GM12878 (cell line): ENCODE measurements around the gene CD151. TPM values are rescaled to one million over a fixed set of nuclear protein-coding genes. Genes with fewer than 3 reads are reported as not detected.
A peak's percentile ranks its signal among the peaks of the same experiment; 100 is the strongest.

Experiments used
- ATAC-seq: fragments of 200-7000 bp; cut with Tn5 transposase; 3 replicates; pipeline ENCODE4 v1.9.1; 2020; ENCODE audit warnings: mild to moderate bottlenecking, moderate library complexity
- BruUV-seq: library from RNA; stranded (reverse); fragments of 400-500 nt; replicated peaks from 2 replicates; lab custom pipeline; 2021; lab: Mats Ljungman, UMichigan
- CTCF ChIA-PET: fragments of 300-600 bp; sonication (Branson Sonifier 250); formaldehyde crosslinking; extraction: SDS; loops from one replicate; lab custom pipeline; 2021; ENCODE audit warnings: inconsistent platforms; lab: Yijun Ruan, JAX
- POLR2A ChIA-PET: fragments of 350-600 bp; formaldehyde crosslinking; extraction: SDS; loops from one replicate; lab custom pipeline; 2021; ENCODE audit warnings: inconsistent platforms; lab: Charles Lee
- RAD21 ChIA-PET: fragments of 300-600 bp; sonication (Branson Sonifier 250); formaldehyde crosslinking; loops from one replicate; lab custom pipeline; 2023; ENCODE audit warnings: antibody characterized with exemption; ENCODE audit not compliant: unreplicated experiment; lab: Charles Lee
- SMC1A ChIA-PET: fragments of 300-600 bp; sonication (Branson Sonifier 250); formaldehyde crosslinking; loops from one replicate; lab custom pipeline; 2023; ENCODE audit not compliant: unreplicated experiment, uncharacterized antibody; lab: Charles Lee
- DNase-seq: peaks from one replicate; pipeline ENCODE4 v3.0.0-alpha.2; 2011; ENCODE audit warnings: low read depth, low spot score
- FAIRE-seq: peaks from 3 replicates; lab custom pipeline; 2011; peaks lifted over from hg19 to GRCh38; lab: Jason Lieb, UNC
- H2AFZ ChIP-seq: 2 replicates; pipeline ENCODE4 v1.6.0; 2011; ENCODE audit warnings: low read depth, low read length, control low read depth; ENCODE audit not compliant: control insufficient read depth
- H3K27ac ChIP-seq: 2 replicates; pipeline ENCODE4 v1.5.1; 2011; ENCODE audit warnings: control low read depth; ENCODE audit not compliant: control insufficient read depth, insufficient read depth
- H3K27me3 ChIP-seq, 2 experiments: replicated peaks in 1 of 2; 2 replicates each; pipeline versions ENCODE4 v1.6.0 to v1.6.1; 2011; ENCODE audit warnings: low read length in 1 of 2; ENCODE audit not compliant: control insufficient read depth in 2 of 2, insufficient read depth in 2 of 2
- H3K36me3 ChIP-seq, 2 experiments: 2 replicates each; pipeline ENCODE4 v1.5.1; 2011; ENCODE audit warnings: low read length in 1 of 2; ENCODE audit not compliant: control insufficient read depth in 2 of 2, insufficient read depth in 2 of 2
- H3K4me1 ChIP-seq: 2 replicates; pipeline ENCODE4 v1.6.1; 2011; ENCODE audit warnings: mild to moderate bottlenecking, low read length, moderate library complexity, mixed read lengths; ENCODE audit not compliant: control insufficient read depth, insufficient read depth
- H3K4me2 ChIP-seq: 2 replicates; pipeline ENCODE4 v1.6.0; 2011; ENCODE audit warnings: control low read depth; ENCODE audit not compliant: control insufficient read depth, insufficient read depth
- H3K4me3 ChIP-seq: fragments of 200-600 bp; sonication (generic); 2 replicates; pipeline ENCODE4 v1.5.1; 2016
- H3K79me2 ChIP-seq: 2 replicates; pipeline ENCODE4 v1.6.0; 2011; ENCODE audit warnings: low read length; ENCODE audit not compliant: control insufficient read depth, insufficient read depth
- H3K9ac ChIP-seq: 2 replicates; pipeline ENCODE4 v1.8.0; 2011; ENCODE audit warnings: low read length, control low read depth, mixed read lengths; ENCODE audit not compliant: control insufficient read depth, insufficient read depth
- H3K9me3 ChIP-seq: replicated peaks from 3 replicates; pipeline ENCODE4 v1.5.1; 2011; ENCODE audit warnings: mild to moderate bottlenecking, low read length; ENCODE audit not compliant: control insufficient read depth, insufficient read depth
- H4K20me1 ChIP-seq: 2 replicates; pipeline ENCODE4 v1.6.0; 2011; ENCODE audit not compliant: control insufficient read depth, insufficient read depth
- CREM ChIP-seq: IDR thresholded peaks from 2 replicates; pipeline ENCODE4 v1.6.1; 2014; ENCODE audit warnings: antibody characterized with exemption, low read depth
- DPF2 ChIP-seq: fragments of 450-650 bp; IDR thresholded peaks from 2 replicates; pipeline ENCODE4 v1.6.1; 2017; ENCODE audit warnings: mild to moderate bottlenecking
- GATAD2B ChIP-seq: fragments of 450-650 bp; conservative IDR thresholded peaks from 2 replicates; pipeline ENCODE4 v1.6.1; 2017; ENCODE audit warnings: low read depth, mild to moderate bottlenecking, moderate library complexity
- JUND ChIP-seq: IDR thresholded peaks from 2 replicates; pipeline ENCODE4 v1.6.1; 2012; ENCODE audit warnings: low read depth, mild to moderate bottlenecking, low read length, improper control_type of control experiment, moderate library complexity
- POLR2AphosphoS5 ChIP-seq: IDR thresholded peaks from 2 replicates; pipeline ENCODE4 v1.6.1; 2011; ENCODE audit warnings: mild to moderate bottlenecking, low read length, inconsistent platforms
- POU2F2 ChIP-seq: IDR thresholded peaks from 3 replicates; pipeline ENCODE4 v1.6.1; 2011; ENCODE audit warnings: low read depth, mild to moderate bottlenecking, low read length, borderline replicate concordance
- SMC3 ChIP-seq: IDR thresholded peaks from 2 replicates; pipeline ENCODE4 v1.6.1; 2011; ENCODE audit warnings: low read length, improper control_type of control experiment, borderline replicate concordance
- WGBS: methylation state at CpG from one replicate; pipeline ENCODE4 v1.1.6; 2016; ENCODE audit warnings: low lambda C conversion rate; ENCODE audit not compliant: insufficient replicate concordance, insufficient coverage; ENCODE audit errors: missing lambda C conversion rate; 5-methylcytosine and 5-hydroxymethylcytosine counted together
- in situ Hi-C: fragments of 300-500 bp; cut with MboI; formaldehyde crosslinking; loops from 9 replicates; pipeline ENCODE4 v1.14.3; 2018; ENCODE audit warnings: mixed read lengths
- intact Hi-C: fragments of 100-400 bp; cut with micrococcal nuclease; formaldehyde crosslinking; loops from one replicate; pipeline ENCODE4 v1.14.2; 2022; ENCODE audit not compliant: unreplicated experiment
- polyA plus RNA-seq, 11 experiments: library from polyadenylated mRNA; depleted of rRNA in 4 of 11; unstranded in 6 of 11; stranded (reverse) in 5 of 11; fragments of >200 nt; fragmentation: Nextera tagmentation in 4 of 11; fragmentation: Illumina TruSeq in 1 of 11; extraction: Ambion mirVana in 4 of 11; extraction: Trizol in 1 of 11; gene quantifications; 1 replicate in 1 of 11; 2 replicates in 10 of 11; pipeline versions ENCODE4 v1.2.1 to v1.2.3, GENCODE V29; 2011 to 2016; ENCODE audit warnings: inconsistent platforms in 2 of 11, missing spikeins in 2 of 11, low read depth in 1 of 11
- total RNA-seq, 4 experiments: library from RNA; depleted of rRNA in 3 of 4; stranded (reverse); fragments of >200 nt in 3 of 4; fragmentation: Illumina TruSeq in 1 of 4; extraction: Trizol in 1 of 4; gene quantifications; 2 replicates each; pipeline versions ENCODE4 v1.2.1 to v1.2.3, GENCODE V29; 2013 to 2021
- TF ChIP-seq, protein P1 (sequence below): fragments of 450-650 bp; IDR thresholded peaks from 2 replicates; pipeline ENCODE4 v1.6.1; 2017; ENCODE audit warnings: mild to moderate bottlenecking, low read depth, inconsistent platforms; ENCODE audit not compliant: poor library complexity, severe bottlenecking
- TF ChIP-seq, protein P2 (sequence below): fragments of 450-650 bp; IDR thresholded peaks from 2 replicates; pipeline ENCODE4 v1.6.1; 2017; ENCODE audit warnings: mild to moderate bottlenecking, moderate library complexity
- TF ChIP-seq, protein P3 (sequence below): IDR thresholded peaks from 2 replicates; pipeline ENCODE4 v1.6.1; 2012; ENCODE audit warnings: improper control_type of control experiment, low read depth, low read length; ENCODE audit not compliant: insufficient replicate concordance

Gene CD151
- total and polyA plus RNA-seq, 10 of the 15 experiments (the other 5 are each of a cell fraction or from before 2014, with no cell fraction given) = 0.52 to 41.7 (median 14.7) TPM

DNA sequence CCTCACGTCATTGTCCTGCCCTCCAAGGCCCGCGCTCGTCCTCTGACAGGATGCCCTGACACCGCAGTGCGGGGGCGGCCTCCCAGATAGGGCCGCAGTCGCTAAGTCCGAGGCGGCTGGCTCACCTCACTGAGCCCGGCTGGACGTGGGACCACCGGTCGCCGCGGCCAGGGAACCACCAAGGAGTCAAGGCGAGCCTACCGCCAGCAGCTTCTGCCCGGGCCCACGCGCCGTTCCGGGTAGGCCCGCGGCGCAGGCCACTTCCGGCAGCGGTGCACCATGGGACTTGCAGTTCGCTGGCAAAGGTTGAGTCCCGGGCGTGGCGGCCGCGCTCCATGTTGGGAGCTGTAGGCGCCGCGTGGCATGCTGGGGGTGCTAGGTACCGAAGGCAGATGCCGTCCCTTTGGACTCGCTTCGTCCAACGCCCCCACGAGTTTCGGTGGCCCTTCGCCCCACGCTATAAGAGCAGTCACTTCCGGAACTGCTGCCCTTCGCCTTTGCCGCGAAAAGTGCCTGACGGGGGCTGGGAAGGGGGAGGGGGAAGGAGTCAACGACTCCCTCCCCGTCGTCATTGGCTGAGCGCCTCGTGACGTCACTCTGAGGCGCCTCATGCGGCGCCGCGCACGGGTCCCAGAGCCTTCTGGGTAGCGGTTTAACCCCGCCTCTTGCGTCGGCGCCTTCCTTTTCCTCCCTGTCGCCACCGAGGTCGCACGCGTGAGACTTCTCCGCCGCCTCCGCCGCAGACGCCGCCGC, 23.3 kb upstream of the CD151 start, which contains the start of gene RPLP2:
Gene RPLP2, plus strand, starts transcription at position 681 of the 753 bp plus-strand sequence. CDS start 268 bp downstream, outside the sequence.
- peak; percentile 96 for FAIRE-seq
- Histone ChIP-seq H3K36me3 (peaks cover 8 to 26% of the 10 kb centered on the region in 2 experiments; a peak in 3 of 4 replicates), H4K20me1 (peaks cover 8% of the 10 kb centered on the region; the same call in 1 of the 2 replicates), H2AFZ (peak within 1 kb of the TSS; percentile 100), H3K27ac (peak within 1 kb of the TSS; percentile 99), H3K79me2 (peaks cover 40% of the 10 kb centered on the region), H3K4me3 (peak within 1 kb of the TSS; percentile 98), H3K9ac (peak within 1 kb of the TSS; percentile 98), H3K4me2 (peak within 1 kb of the TSS; percentile 88), H3K9me3 (no peaks in the 10 kb centered on the region), H3K27me3 (no peaks in the 10 kb centered on the region), H3K4me1 (peaks cover 8% of the 10 kb centered on the region)
- RAD21 ChIA-PET = interaction anchor here (1.1 to 1.7 kb wide), 4 partner anchors 10 to 38 kb away, joined by 3 to 13 read pairs (median 6); partner anchors contain the start of genes PNPLA2 and TSPAN4
- in situ Hi-C loops = loop anchor here (25.0 kb wide), 1 partner anchor 1578 kb away; the partner anchor contains the start of gene CD81
- peak; percentile 86 for ATAC-seq
- under 1% methylated on average over 70 of the region's 81 CpGs for WGBS
- peak; percentile 92 for DNase-seq
- CTCF ChIA-PET = interaction anchor here (1.2 kb wide), 1 partner anchor 35 kb away, joined by 3 read pairs; no protein-coding TSS in a partner anchor
- POLR2A ChIA-PET = interaction anchor here (0.8 to 3.3 kb wide), 7 partner anchors 9 to 363 kb away, joined by 3 to 32 read pairs (median 6); partner anchors contain the start of genes DEAF1, PNPLA2, TMEM80 and TSPAN4
- BruUV-seq = no TSS peak
- intact Hi-C loops = loop anchor here (1.0 kb wide), 1 partner anchor 12 kb away; no protein-coding TSS in a partner anchor
- SMC1A ChIA-PET = interaction anchor here (1.9 kb wide), 1 partner anchor 9 kb away, joined by 5 read pairs; the partner anchor contains the start of gene PNPLA2
- peak; percentile 53; the same call in 1 of the 2 replicates for TF ChIP-seq JUND
- TF ChIP-seq GATAD2B = peak; percentile 81
- TF ChIP-seq, protein P1, sequence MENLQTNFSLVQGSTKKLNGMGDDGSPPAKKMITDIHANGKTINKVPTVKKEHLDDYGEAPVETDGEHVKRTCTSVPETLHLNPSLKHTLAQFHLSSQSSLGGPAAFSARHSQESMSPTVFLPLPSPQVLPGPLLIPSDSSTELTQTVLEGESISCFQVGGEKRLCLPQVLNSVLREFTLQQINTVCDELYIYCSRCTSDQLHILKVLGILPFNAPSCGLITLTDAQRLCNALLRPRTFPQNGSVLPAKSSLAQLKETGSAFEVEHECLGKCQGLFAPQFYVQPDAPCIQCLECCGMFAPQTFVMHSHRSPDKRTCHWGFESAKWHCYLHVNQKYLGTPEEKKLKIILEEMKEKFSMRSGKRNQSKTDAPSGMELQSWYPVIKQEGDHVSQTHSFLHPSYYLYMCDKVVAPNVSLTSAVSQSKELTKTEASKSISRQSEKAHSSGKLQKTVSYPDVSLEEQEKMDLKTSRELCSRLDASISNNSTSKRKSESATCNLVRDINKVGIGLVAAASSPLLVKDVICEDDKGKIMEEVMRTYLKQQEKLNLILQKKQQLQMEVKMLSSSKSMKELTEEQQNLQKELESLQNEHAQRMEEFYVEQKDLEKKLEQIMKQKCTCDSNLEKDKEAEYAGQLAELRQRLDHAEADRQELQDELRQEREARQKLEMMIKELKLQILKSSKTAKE = no peak
- TF ChIP-seq DPF2 = no peak; the same call in 1 of the 2 replicates
- no peak for TF ChIP-seq SMC3
- peak; percentile 97 for TF ChIP-seq POLR2AphosphoS5
- TF ChIP-seq CREM = peak; percentile 99
- TF ChIP-seq, protein P2, sequence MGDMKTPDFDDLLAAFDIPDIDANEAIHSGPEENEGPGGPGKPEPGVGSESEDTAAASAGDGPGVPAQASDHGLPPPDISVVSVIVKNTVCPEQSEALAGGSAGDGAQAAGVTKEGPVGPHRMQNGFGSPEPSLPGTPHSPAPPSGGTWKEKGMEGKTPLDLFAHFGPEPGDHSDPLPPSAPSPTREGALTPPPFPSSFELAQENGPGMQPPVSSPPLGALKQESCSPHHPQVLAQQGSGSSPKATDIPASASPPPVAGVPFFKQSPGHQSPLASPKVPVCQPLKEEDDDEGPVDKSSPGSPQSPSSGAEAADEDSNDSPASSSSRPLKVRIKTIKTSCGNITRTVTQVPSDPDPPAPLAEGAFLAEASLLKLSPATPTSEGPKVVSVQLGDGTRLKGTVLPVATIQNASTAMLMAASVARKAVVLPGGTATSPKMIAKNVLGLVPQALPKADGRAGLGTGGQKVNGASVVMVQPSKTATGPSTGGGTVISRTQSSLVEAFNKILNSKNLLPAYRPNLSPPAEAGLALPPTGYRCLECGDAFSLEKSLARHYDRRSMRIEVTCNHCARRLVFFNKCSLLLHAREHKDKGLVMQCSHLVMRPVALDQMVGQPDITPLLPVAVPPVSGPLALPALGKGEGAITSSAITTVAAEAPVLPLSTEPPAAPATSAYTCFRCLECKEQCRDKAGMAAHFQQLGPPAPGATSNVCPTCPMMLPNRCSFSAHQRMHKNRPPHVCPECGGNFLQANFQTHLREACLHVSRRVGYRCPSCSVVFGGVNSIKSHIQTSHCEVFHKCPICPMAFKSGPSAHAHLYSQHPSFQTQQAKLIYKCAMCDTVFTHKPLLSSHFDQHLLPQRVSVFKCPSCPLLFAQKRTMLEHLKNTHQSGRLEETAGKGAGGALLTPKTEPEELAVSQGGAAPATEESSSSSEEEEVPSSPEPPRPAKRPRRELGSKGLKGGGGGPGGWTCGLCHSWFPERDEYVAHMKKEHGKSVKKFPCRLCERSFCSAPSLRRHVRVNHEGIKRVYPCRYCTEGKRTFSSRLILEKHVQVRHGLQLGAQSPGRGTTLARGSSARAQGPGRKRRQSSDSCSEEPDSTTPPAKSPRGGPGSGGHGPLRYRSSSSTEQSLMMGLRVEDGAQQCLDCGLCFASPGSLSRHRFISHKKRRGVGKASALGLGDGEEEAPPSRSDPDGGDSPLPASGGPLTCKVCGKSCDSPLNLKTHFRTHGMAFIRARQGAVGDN = peak; percentile 18; the same call in 1 of the 2 replicates
- TF ChIP-seq, protein P3, sequence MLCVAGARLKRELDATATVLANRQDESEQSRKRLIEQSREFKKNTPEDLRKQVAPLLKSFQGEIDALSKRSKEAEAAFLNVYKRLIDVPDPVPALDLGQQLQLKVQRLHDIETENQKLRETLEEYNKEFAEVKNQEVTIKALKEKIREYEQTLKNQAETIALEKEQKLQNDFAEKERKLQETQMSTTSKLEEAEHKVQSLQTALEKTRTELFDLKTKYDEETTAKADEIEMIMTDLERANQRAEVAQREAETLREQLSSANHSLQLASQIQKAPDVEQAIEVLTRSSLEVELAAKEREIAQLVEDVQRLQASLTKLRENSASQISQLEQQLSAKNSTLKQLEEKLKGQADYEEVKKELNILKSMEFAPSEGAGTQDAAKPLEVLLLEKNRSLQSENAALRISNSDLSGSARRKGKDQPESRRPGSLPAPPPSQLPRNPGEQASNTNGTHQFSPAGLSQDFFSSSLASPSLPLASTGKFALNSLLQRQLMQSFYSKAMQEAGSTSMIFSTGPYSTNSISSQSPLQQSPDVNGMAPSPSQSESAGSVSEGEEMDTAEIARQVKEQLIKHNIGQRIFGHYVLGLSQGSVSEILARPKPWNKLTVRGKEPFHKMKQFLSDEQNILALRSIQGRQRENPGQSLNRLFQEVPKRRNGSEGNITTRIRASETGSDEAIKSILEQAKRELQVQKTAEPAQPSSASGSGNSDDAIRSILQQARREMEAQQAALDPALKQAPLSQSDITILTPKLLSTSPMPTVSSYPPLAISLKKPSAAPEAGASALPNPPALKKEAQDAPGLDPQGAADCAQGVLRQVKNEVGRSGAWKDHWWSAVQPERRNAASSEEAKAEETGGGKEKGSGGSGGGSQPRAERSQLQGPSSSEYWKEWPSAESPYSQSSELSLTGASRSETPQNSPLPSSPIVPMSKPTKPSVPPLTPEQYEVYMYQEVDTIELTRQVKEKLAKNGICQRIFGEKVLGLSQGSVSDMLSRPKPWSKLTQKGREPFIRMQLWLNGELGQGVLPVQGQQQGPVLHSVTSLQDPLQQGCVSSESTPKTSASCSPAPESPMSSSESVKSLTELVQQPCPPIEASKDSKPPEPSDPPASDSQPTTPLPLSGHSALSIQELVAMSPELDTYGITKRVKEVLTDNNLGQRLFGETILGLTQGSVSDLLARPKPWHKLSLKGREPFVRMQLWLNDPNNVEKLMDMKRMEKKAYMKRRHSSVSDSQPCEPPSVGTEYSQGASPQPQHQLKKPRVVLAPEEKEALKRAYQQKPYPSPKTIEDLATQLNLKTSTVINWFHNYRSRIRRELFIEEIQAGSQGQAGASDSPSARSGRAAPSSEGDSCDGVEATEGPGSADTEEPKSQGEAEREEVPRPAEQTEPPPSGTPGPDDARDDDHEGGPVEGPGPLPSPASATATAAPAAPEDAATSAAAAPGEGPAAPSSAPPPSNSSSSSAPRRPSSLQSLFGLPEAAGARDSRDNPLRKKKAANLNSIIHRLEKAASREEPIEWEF = no peak
- peak; percentile 82 for TF ChIP-seq POU2F2
